Measurements from ENCODE around the gene CSRNP2.
"Not testable (repeated sequence)": the region's sequence is repeated elsewhere in the genome, so short reads cannot be mapped to it uniquely, and the experiment has no call there.

CSRNP2 gene

GRCh38 chr12:51083126-51083833 is at the start of gene CSRNP2:
TSS of gene CSRNP2 (minus strand) at chr12:51083596. CDS start at chr12:51076561, 7,035 bp downstream.
- DNase-seq, result peak; percentile 91

- DNase-seq, result no peak
Observed at GRCh38 chr12:51132693-51133092, 49.3 kb upstream of the CSRNP2 start.

GRCh38 chr12:51131745-51132521 is 48.5 kb upstream of the CSRNP2 start:
- DNase-seq, result no peak

- DNase-seq, result no peak
Observed at GRCh38 chr12:51128919-51129318, 45.5 kb upstream of the CSRNP2 start.

GRCh38 chr12:51127050-51127729 is 43.8 kb upstream of the CSRNP2 start:
- DNase-seq, result no peak

GRCh38 chr12:51126297-51126696 is 42.9 kb upstream of the CSRNP2 start:
- no peak for DNase-seq

- no peak for DNase-seq
Observed at GRCh38 chr12:51124504-51124903, 41.1 kb upstream of the CSRNP2 start.

GRCh38 chr12:51122844-51123243 is 39.4 kb upstream of the CSRNP2 start:
- no peak for DNase-seq

GRCh38 chr12:51118706-51119105 is 35.3 kb upstream of the CSRNP2 start:
- DNase-seq, result no peak

- DNase-seq, result no peak
Observed at GRCh38 chr12:51115533-51115932, 32.1 kb upstream of the CSRNP2 start.

- DNase-seq, result no peak
Observed at GRCh38 chr12:51108136-51108535, 24.7 kb upstream of the CSRNP2 start.

GRCh38 chr12:51103977-51104376 is 20.6 kb upstream of the CSRNP2 start:
- DNase-seq, result no peak

GRCh38 chr12:51098611-51099010 is 15.2 kb upstream of the CSRNP2 start:
- no peak for DNase-seq

- no peak for DNase-seq
Observed at GRCh38 chr12:51090705-51091229, 7.4 kb upstream of the CSRNP2 start.

GRCh38 chr12:51087818-51088217 is 4.4 kb upstream of the CSRNP2 start:
- no peak for DNase-seq

- no peak for DNase-seq
Observed at GRCh38 chr12:51086933-51087332, 3.5 kb upstream of the CSRNP2 start.

GRCh38 chr12:51085757-51086156 is 2.4 kb upstream of the CSRNP2 start:
- no peak for DNase-seq

- no peak for DNase-seq
Observed at GRCh38 chr12:51082561-51083125, 753 bp downstream of the CSRNP2 start.

GRCh38 chr12:51081421-51081820 is 2.0 kb downstream of the CSRNP2 start:
- DNase-seq, result no peak

GRCh38 chr12:51080136-51080535 is 3.3 kb downstream of the CSRNP2 start:
- no peak for DNase-seq

- DNase-seq, result not testable (repeated sequence)
Observed at GRCh38 chr12:51078866-51079265, 4.5 kb downstream of the CSRNP2 start.

- not testable (repeated sequence) for DNase-seq
Observed at GRCh38 chr12:51078346-51078745, 5.0 kb downstream of the CSRNP2 start.

- no peak for DNase-seq
Observed at GRCh38 chr12:51077930-51078329, 5.5 kb downstream of the CSRNP2 start.

All from activated effector memory CD4-positive, alpha-beta T cell treated with Interleukin-2 at 50 U/mL for 16 hours (primary cell).